Stimulated activated CD8-positive, alpha-beta memory T cell treated with anti-CD3 and anti-CD28 coated beads, Interleukin-15, amount 100 ng/mL, for 1 hour (primary cell): ENCODE results near the gene SLC43A1.
A peak's percentile ranks its signal among the peaks of the same experiment; 100 is the strongest.

ENCODE experiments used
- DNase-seq: peaks from one replicate; pipeline ENCODE4 v3.0.0-alpha.2; 2020; ENCODE audit warnings: low read depth

SLC43A1 gene

DNA sequence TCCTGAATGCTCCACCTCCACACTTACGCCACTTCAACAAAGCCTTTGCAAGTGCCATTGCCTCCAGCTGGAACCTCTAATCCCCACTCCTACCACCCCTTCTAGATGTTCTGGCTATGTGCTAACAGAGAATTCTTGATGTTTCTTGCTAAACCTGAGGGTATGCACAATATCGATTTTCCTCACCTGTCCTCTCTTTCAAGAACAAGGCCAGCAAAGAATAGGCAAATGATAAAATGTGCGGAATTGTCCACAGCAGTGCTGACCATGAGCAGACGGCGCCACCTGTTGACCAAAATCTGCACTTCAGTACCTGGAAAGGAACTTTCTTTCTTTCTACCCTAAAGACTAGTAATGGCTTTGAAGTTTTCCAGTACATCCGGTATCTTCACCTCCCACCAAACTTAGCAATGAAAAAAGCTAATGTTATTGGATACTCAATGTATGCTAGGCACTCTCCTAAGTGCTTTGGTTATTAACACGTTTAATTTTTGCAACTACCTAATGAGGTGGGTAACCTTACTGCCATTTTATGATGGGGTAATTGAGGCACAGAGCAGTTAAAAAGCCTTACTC is 11.6 kb upstream of the SLC43A1 start:
- peak; percentile 69 for DNase-seq

DNA sequence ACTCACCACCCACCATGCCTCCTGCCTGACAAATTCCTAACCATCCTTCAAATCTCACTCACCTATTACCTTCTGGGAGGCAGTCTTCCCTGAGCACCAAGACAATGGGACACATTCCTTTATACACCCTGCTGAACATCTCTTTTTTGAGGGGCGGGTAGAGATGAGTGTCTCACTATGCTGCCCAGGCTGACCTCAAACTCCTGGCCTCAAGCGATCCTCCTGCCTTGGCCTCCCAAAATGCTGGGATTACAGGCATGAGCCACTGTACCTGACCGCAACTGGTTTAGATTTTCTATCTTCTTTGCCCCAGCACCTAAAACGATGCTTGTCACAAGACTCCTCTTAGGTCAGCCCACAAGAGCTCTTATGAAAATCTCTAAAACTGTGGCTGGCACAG is 7.9 kb upstream of the SLC43A1 start:
- DNase-seq = no peak

DNA sequence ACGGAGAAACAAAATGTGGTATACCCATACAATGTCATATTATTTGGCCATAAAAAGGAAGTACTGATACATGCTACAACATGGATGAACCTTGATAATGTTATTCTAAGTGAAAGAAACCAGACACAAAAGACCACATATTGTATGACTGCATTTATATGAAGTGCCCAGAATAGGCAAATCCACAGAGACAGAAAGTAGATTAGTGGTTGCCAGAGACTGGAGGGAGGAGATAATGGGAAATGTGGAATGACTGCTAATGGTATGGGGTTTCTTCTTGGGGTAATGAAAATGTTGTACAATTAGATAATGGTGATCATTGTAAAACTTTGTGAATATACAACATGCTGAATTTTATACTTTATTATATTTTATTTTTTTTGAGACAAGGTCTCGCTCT is 5.6 kb upstream of the SLC43A1 start:
- DNase-seq = no peak

DNA sequence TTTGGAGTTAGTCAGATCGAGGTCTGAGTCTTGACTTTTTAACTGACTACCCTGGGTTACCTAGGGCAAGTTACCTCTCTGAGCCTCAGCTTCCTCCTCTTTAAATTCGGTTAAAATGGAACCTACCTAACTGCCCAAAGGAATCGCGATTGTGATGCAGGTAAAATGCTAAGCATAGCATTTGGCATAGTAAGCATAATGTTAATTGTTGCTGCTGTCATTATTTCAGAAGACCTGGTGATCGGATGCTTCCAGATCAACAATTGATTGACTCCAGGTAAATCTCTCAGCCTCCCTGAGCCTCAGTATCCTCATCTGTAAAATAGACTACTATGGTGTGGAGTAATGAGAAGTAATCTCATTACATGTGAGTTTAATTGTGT is 550 bp upstream of the SLC43A1 start:
- no peak for DNase-seq

DNA sequence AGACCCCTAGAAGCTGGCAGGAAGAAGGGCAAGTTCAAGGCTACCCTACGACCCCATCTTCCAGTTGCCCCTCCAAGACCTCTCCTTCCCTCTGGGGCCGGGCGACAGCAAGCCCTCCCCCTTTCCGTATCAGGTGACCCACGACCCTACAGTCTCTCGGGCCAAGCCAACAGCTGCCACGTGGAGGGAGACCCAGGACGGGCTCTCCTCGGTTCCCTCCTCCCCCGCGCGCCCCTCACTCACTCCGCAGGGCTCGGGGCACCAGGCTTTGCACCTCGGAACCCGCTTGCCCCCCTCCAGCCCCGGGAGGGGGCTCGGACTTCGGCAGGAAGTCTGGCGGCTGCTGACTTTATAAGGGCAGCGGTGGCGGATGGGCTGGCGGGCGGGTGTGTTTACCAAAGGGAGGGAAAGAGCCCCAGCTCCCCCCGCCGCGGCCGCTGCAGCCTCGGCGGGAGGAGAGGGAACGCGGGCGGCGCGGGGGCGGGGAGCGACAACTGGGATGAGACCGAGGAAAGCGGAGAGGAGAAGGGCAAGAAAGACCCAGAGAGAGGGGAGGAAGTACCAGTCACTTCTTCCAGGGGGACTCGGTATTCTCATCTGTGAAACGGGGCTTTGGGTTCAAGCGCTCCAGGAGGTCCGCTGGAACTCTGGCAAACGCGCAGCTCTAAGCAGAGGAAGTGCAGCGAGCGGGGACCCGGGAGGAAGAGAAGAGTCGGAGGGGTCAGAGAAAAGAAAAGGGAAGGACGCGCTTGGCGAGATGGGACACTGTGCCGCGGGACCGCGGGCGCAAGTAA is 767 bp downstream of the SLC43A1 start:
- DNase-seq = no peak

DNA sequence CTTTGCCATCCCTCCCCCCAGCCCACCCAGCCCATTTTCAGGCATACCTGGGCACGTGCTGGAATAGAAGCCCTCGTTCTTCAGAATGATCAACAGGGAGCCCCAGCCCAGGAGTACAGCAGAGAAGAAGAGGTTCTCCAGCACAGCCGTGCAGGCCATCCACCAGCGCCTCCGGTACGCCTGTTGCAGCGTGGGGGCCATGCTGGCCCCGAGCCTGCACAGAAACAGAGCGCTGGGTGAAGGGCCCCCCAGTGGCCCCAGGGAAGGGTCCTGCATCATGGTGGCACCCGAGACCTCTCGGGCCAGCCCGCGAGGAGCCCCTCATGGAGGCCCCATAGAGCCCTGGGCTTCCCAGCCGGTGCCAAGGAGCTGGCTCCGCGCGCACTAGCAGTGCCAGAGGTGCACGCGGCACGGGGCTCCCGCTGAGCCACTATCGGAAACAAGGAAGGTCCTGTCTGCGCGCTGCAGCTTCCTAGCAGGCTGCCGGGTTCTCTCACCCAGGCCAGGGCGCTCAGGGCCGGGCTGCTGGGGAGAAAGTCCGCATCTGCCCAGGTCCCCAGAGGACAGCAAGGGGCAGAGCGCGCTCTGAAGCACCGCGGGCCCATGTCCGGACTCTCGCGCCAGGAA is 1.5 kb downstream of the SLC43A1 start:
- no peak for DNase-seq

DNA sequence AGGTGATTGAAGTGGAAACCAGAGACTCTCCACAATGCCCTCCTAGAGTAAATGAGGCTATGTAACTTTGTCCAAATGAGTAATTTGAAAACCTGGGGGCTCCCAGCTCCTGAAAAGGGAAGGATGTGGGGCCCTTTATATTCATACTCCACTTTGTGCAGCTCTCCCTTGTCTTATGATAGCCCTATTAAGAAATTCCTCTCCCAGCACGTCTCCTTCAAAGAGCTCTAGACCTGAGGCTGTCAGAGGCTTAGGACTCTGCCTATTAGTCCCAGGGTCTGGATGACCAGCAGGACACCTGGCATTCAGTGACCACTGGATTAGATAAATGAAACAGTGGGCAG is 2.1 kb downstream of the SLC43A1 start:
- DNase-seq = no peak

DNA sequence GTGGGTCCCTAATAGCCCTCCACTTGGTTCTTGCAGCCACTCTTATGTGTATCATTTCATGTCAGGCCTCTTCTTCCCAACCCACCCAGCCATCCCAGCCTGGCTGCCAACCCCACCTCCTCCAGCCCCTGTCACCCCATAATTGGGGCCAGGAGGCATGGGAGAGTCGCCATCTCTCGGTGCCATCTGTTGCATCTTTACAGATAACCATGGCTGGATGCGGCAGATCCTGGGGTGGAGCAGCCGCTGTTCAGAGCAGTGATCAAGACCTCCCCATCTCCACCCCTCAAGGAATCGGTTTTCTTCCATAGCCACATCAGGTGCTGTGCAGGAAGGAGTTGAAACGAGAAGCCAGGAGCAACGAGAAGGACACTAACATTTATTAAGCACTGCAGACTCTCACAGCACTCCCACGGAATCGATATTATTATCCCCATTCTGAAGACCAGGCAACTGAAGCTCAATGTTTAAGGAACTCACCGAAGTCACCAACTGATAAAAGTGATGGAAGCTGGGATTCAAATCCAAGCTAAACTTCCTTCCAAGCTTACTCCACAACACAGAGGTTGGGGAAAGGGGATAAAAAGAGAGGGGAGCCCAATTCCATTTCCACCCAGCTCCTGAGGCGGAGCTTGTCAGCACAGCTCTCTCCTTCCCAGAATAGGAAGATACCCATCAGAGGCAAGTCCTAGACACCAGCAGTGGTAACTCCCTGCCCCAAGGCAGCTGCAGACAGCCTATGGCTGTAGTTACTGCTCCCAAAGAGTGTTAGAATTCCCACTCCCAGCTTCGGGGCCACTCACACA is 2.7 kb downstream of the SLC43A1 start:
- DNase-seq = no peak

DNA sequence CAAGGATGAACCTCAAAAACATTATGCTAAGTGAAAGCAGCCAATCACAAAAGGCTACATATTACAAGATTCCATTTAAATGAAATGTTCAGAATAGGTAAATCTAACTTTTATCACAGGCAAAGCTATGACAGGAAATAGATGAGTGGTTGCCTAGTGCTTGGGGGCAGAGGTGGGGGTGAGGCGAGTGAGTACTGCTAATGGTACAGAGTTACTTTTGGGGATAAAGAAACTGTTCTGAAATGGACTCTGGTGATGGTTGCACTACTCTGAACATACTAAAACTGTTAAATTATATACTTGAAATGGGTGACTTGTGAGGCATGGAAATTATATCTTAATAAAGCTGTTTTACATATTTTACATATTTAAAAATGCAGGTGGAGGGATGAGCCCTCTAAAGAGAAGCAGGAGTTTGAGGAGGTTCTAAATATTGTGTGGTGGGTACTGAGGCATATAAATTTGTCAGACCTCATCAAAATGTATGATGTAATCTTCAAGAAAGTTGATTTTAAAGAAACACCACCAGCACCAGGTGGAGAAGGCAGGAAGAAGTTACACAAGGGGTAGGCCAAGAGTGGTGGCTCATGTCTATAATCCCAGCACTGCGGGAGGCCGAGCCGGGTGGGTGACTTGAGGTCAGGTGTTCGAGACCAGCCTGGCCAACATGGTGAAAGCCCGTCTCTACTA is 3.6 kb downstream of the SLC43A1 start:
- no peak for DNase-seq

DNA sequence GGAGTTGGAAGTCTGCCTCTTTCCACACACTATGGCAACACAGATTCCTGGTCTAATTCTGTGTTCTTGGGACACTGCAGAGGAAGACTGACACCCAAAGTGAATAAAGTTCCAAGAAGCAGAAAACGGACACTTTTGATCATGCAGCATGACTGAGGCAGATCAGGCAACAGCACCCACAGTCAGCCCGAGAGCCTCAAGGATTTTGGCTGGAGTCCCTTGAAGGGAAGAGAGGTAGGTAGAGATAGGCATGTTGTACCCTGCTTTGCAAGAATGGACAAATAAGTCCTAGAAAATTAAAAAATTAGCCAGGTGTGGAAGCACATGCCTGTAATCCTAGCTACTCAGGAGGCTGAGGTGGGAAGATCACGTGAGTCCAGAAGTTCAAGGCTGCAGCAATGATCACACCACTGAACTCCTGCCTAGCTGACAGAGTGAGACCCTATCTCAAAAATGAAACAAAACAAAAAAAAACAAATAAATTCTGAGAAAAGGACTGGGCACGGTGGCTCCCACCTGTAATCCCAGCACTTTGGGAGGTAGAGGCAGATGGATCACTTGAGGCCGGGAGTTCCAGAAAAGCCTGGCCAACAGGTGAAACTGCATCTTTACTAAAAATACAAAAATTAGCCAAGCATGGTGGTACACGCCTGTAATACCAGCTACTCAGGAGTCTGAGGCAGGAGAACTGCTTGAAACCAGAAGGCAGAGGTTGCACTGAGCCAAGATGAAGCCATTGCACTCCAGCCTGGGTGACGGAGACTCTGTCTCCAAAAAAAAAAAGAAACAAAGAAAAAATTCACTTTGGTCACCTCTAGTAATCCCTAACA is 6.9 kb downstream of the SLC43A1 start:
- DNase-seq = no peak

DNA sequence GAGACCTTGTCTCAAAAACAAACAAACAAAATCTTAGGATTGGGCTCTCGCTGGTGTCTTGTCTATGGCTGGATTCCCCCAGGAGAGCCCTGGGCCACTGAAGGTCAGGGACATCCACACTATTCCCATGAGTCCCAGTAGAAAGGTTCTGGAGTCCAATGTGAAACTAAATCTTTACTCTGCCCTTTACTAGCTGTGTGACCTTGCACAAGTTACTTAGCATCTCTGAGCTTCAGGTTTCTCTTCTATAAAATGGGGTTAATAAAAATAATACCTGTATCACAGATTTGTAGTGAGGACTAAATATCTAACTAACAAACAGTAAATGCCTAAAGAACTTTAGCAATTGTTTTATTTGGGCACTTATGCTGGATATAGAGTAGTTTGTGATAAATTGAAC is 9.0 kb downstream of the SLC43A1 start:
- no peak for DNase-seq

DNA sequence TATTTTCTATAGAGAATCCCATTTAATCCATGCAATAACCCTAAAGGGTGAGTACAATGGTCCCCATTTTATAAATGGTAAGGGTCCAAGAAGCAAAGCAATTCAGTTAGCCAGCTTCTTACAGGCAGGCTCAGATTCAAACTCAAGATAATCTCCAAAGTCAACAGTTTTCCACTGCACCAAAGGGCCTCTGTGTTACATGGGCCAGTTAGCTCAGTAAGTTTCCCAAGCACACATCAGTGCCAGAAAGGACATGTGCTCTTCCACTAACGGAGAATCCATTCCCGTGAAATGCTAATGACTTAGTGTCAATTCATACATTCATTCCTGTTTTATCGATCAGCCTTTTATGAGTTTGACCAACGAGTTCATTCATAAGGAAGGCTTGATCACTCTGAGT is 11.0 kb downstream of the SLC43A1 start:
- DNase-seq = no peak

DNA sequence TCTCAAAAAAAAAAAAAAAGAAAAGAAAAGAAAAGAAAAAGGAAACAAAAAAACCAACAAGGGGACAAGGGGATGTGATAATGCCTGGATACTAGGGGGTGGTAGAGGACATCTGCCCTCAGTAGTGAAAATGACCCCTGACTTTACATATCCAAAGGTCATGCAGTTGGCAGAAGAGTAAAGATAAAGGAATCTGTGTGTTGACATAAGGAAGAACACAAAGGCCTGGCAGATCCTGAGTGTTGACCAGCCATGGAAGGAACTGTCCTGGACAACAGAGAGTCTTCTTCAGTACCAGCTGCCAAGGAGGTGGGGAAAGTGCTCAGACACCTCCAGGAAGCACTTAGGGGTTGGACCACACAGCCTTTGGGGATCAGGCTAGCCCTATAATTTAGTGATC is 12.6 kb downstream of the SLC43A1 start:
- no peak for DNase-seq

DNA sequence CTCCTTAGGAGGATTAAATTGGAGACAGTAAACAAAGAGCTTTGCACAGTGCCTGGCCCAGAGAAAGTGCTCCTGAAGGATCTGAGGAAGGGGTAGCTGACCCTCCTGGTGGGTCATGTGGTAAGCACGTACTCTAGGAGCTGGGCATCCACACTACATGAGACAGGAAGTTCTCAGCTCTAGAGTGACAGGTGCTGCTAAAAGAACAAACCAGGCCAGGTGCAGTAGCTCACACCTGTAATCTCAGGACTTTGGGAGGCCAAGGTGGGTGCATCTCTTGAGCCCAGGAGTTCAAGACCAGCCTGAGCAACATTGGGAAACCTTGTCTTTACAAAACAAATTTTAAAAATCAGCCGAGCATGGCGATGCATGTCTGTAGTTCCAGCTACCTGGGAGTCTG is 13.1 kb downstream of the SLC43A1 start:
- DNase-seq = no peak

DNA sequence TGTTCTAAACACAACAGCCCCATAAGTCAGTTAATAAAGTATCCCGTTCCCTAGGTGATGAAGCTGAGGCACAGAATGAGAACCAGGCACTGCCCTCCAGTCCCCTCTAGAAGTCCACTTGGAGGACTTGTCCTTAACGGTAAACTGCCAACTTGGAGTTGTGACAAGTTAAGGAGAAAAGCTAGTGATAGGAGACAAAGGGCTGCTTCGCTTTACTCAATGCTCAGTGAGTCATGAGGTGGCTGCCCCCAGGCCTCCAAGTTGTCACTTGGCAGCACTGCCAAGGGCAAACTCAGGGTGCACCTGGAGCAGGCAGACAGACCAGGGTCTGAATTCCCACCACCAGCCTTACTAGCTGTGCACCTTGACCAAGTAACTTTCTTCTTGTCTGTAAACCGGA is 13.5 kb downstream of the SLC43A1 start:
- no peak for DNase-seq

DNA sequence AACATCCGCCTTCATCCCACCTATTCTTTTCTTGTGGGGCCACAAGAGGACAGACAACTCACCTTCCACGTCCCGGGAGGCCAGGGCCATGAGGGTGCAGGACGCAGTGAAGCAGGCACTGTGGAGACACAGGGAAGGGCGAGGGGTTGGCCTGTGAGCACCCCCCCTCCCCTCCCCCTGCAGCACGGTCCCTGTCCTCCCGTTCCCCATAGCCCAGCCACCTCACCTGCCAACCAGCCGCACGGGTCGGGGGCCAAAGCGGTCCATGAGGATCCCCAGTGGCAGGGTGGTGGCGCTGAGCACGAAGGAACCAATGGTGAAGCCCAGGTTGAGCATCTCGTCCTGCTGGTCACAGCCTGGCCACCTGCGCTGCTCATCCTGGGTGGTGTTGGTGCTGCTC is 14.6 kb downstream of the SLC43A1 start:
- DNase-seq = no peak

DNA sequence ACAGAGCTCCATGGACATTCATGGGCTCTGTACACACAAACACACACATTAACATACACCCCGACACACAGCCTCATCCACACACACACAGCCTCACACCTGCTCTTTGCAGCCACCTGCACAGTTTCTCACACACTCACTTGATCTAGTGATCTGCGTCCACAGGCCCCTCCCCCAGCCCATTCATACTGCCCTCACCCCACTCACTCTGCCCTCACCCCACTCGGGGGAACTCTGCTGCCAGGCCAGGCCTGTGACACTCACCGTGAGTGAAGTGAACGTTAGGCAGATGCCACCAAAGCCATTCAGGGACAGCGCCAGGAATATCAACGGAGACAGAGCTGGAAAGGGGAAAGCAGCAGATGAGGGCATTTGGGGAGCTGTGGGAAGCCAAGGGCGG is 15.0 kb downstream of the SLC43A1 start:
- no peak for DNase-seq

DNA sequence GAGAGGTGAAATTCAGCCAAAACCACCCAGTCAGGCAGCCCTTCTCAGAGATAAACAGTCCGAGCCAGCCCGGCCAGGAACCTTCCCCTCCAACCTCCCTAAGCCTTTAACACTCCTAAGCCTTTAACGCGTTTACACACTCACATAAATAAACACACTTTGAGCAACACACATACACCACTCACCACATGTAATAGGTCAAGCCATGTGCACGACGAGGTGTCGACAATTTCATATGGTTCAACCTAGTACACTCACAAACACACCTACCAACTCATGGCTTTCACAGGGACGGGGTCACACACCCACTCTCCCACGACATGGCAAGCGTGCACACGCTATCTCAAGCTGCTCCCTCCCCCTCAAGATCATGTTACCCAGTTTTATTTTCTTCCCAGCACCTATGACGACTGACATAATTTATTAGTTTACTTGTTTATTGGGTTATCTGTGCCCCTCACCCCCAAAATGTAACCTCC is 15.5 kb downstream of the SLC43A1 start:
- no peak for DNase-seq

DNA sequence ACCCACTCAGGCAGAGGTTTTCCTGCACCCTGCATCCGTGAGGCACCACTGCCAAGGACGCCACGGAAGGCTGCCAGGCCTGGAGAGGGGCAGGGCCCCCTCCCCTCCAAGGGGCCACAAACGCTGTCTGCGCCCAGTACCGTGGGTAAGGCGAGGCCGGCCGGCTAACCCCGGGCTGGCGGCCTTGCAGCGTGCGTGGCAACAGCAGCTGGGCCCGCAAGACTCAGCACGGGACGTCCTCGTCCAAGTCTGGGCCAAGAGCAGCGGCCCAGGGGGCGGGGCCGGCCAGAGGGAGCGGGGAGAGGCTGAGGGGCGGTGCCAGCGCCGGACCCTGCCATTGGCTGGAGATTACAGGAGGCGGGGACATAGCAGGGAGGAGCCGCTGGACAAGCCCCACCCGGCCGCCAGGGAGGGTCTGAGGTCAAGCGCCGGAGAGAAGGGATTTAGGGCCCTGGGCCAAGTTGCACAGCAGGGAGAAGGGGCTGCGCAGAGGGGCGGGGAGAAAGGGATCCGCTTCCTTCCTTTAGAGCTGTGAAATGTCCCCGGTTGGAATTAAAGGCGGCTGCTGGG is 16.0 kb downstream of the SLC43A1 start:
- no peak for DNase-seq

DNA sequence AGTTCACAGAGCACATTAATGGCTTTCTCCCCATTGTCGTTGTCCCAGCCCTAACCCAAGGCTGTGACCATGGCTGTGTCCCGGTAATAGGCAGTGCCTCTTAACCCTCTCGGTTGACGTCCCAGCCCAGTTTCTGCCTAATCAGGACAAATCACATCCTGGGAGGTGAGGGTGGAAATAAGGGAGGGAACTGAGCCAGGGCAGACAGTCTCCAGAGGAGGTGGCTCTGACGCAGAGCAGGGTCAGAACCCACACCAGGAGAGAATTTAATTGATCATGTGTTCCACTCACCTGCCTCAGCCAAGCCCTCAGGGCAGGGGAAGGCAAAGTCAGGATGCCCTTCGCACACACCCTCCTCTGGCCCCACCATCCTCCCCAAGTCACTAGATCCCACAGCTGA is 17.0 kb downstream of the SLC43A1 start:
- DNase-seq = no peak
